Measurements from ENCODE around the gene HSPA9. TPM values are rescaled to one million over a fixed set of nuclear protein-coding genes. Genes with fewer than 3 reads are reported as not detected.

HSPA9 gene
- total and polyA plus RNA-seq, 2 of the 13 experiments (the other 11 are each of a cell fraction or from before 2014, with no cell fraction given), result 165 to 478 TPM

DNA sequence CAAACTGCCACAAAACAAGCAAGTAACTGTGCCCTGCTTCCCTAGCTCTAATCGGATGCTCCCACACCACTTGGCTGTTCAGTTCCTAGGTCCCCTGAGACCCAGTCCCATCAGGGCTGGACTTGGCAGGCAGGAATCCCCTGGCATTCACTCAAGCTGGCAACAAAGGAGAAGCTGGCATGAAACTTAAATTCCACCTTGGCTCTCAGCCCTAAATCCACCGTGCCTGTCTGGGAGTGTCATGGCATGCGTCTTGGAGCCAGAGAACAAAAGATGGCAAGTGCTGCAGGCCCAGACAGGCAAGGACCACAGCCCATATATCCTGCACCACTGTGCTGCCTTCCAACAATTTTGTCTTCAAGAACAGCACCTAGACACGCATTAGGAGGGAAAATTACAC, 70.4 kb downstream of the HSPA9 start:
- TF ChIP-seq, protein P1, sequence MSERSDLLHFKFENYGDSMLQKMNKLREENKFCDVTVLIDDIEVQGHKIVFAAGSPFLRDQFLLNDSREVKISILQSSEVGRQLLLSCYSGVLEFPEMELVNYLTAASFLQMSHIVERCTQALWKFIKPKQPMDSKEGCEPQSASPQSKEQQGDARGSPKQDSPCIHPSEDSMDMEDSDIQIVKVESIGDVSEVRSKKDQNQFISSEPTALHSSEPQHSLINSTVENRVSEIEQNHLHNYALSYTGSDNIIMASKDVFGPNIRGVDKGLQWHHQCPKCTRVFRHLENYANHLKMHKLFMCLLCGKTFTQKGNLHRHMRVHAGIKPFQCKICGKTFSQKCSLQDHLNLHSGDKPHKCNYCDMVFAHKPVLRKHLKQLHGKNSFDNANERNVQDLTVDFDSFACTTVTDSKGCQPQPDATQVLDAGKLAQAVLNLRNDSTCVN (CRISPR knock-in tag; IDR thresholded peaks at IDR 0.05; ENCODE audit: borderline replicate concordance), result no peak
- TF ChIP-seq MAFF (IDR thresholded peaks at IDR 0.05; ENCODE audit: low read depth, low read length) (no peak), RBM22 (optimal IDR thresholded peaks at IDR 0.05; ENCODE audit: low read length) (peak; percentile 67), ZNF891 (CRISPR knock-in tag; IDR thresholded peaks at IDR 0.05) (0 out of 2 replicates have a peak, but pooled peaks have one; percentile 60), SIN3B (IDR thresholded peaks at IDR 0.05; ENCODE audit: low read length) (no peak), POLR2G (IDR thresholded peaks at IDR 0.05; ENCODE audit: low read depth, low read length) (peak; percentile 35; the same call in 1 of the 2 replicates), ZNF446 (CRISPR knock-in tag; IDR thresholded peaks at IDR 0.05) (0 out of 2 replicates have a peak, but pooled peaks have one; percentile 27), FOXM1 (CRISPR knock-in tag; IDR thresholded peaks at IDR 0.05) (no peak)
- H3K27ac ChIP-seq (ENCODE audit: extremely low read length, insufficient read depth, low read length), result no peak overlapping the region
- DNase-seq (ENCODE audit: low spot score) (no peak), FAIRE-seq (no peak), ATAC-seq (no peak)
- ChIA-PET CTCF (ENCODE audit: low intra/inter-chr PET ratio, low total read pairs) (interaction anchor here (2.1 kb wide), 1 partner anchor 41 kb away, joined by 29 read pairs; the partner anchor contains the start of gene EGR1), POLR2A (interaction anchor here (1.0 to 3.7 kb wide), 5 partner anchors 12 to 55 kb away, joined by 3 to 25 read pairs (median 4); partner anchors contain the start of gene EGR1)
- no peak overlapping the region for H3K4me2 ChIP-seq (ENCODE audit: low read depth, low read length)
- in situ Hi-C loops (cut with HindIII; ENCODE audit: extremely low pct_ligation_motif_present, low pct_unique_long_range_greater_than_20kb) (loop anchor here (5.0 to 10.0 kb wide), 2 partner anchors 37 to 60 kb away; partner anchors contain the start of gene EGR1), intact Hi-C loops (cut with micrococcal nuclease; ENCODE audit: unreplicated experiment) (loop anchor here (5.0 kb wide), 1 partner anchor 38 kb away; the partner anchor contains the start of gene ETF1)
- 92% methylated on average over 4 of the region's 4 CpGs for WGBS (ENCODE audit: low lambda C conversion rate)
- no peak overlapping the region for H3K4me3 ChIP-seq (replicated peaks in 1 of 3; ENCODE audit: insufficient read depth in 1 of 3, low read depth in 2 of 3, low read length in 3 of 3)
- H3K9ac ChIP-seq (ENCODE audit: insufficient read depth, low read depth, low read length), result no peak overlapping the region
- H4K20me1 ChIP-seq (ENCODE audit: insufficient read depth, low read length), result no peaks in the 10 kb centered on the region
- no peak overlapping the region for H2AFZ ChIP-seq (ENCODE audit: low read length)
- peaks cover 71% of the 10 kb centered on the region for H3K4me1 ChIP-seq (ENCODE audit: insufficient read depth, low read length)
- no peaks in the 10 kb centered on the region for H3K9me3 ChIP-seq (ENCODE audit: low read length)
- H3K27me3 ChIP-seq (ENCODE audit: control insufficient read depth in 1 of 2, insufficient read depth in 2 of 2, low read length in 2 of 2), result no peaks in the 10 kb centered on the region
- no peaks in the 10 kb centered on the region for H3K79me2 ChIP-seq (ENCODE audit: insufficient read depth, low read length)
- no TSS peak for BruUV-seq (replicated peaks)
- H3K36me3 ChIP-seq (replicated peaks in 1 of 2; ENCODE audit: control insufficient read depth in 1 of 2, insufficient read depth in 2 of 2, low read length in 2 of 2), result peaks cover 7 to 14% of the 10 kb centered on the region in 2 experiments; a peak in 4 of 5 replicates

Small RNAs within 50 kb of the gene (small RNA-seq; reads per million reads assigned to genes)
- gene RF00154 (ENCODE audit: insufficient read depth in 2 of 3, insufficient read length in 3 of 3, low read depth in 2 of 3, low replicate concordance in 1 of 3) (14.4 to 27.1 (median 15.0) reads per million in 3 experiments), gene RF01210 (ENCODE audit: insufficient read depth in 2 of 3, insufficient read length in 3 of 3, low read depth in 2 of 3, low replicate concordance in 1 of 3) (0 reads per million in 3 experiments), gene SNORD63 (ENCODE audit: insufficient read depth in 2 of 3, insufficient read length in 3 of 3, low read depth in 2 of 3, low replicate concordance in 1 of 3) (265 to 438 (median 400) reads per million in 3 experiments)

Other genes with a start within 250 kb of the HSPA9 start
- 27.6 and 44.1 TPM in 2 replicates for gene CDC25C, start 243.6 kb downstream of the HSPA9 start, total RNA-seq (2016; rRNA removed; fragmentation: Illumina TruSeq; extraction: Trizol)
- gene CDC25C, start 243.6 kb downstream of the HSPA9 start, polyA plus RNA-seq (2011; rRNA removed), result 11.8 and 17.7 TPM in 2 replicates
- 26.9 and 28.5 TPM in 2 replicates for gene FAM53C, start 237.1 kb downstream of the HSPA9 start, total RNA-seq (2016; rRNA removed; fragmentation: Illumina TruSeq; extraction: Trizol)
- 28.1 and 30.1 TPM in 2 replicates for gene FAM53C, start 237.1 kb downstream of the HSPA9 start, polyA plus RNA-seq (2011; rRNA removed)
- 34.3 and 47.7 TPM in 2 replicates for gene KDM3B, start 222.7 kb downstream of the HSPA9 start, total RNA-seq (2016; rRNA removed; fragmentation: Illumina TruSeq; extraction: Trizol)
- gene KDM3B, start 222.7 kb downstream of the HSPA9 start, polyA plus RNA-seq (2011; rRNA removed), result 19.6 and 19.7 TPM in 2 replicates
- gene REEP2, start 136.3 kb downstream of the HSPA9 start, total RNA-seq (2016; rRNA removed; fragmentation: Illumina TruSeq; extraction: Trizol), result 3.8 and 5.3 TPM in 2 replicates
- 7.8 and 9.2 TPM in 2 replicates for gene REEP2, start 136.3 kb downstream of the HSPA9 start, polyA plus RNA-seq (2011; rRNA removed)
- gene EGR1, start 109.9 kb downstream of the HSPA9 start, total RNA-seq (2016; rRNA removed; fragmentation: Illumina TruSeq; extraction: Trizol), result 4.5 and 5.6 TPM in 2 replicates
- 4.1 and 6.0 TPM in 2 replicates for gene EGR1, start 109.9 kb downstream of the HSPA9 start, polyA plus RNA-seq (2011; rRNA removed)
- gene ETF1, start 32.2 kb downstream of the HSPA9 start, total RNA-seq (2016; rRNA removed; fragmentation: Illumina TruSeq; extraction: Trizol), result 184 and 270 TPM in 2 replicates
- 45.3 and 52.1 TPM in 2 replicates for gene ETF1, start 32.2 kb downstream of the HSPA9 start, polyA plus RNA-seq (2011; rRNA removed)
- 162 and 212 TPM in 2 replicates for gene CTNNA1, start 178.0 kb upstream of the HSPA9 start, total RNA-seq (2016; rRNA removed; fragmentation: Illumina TruSeq; extraction: Trizol)
- gene CTNNA1, start 178.0 kb upstream of the HSPA9 start, polyA plus RNA-seq (2011; rRNA removed), result 66.8 and 72.4 TPM in 2 replicates